Ovary (tissue), 3 donors: ENCODE measurements around the gene GABRB3.

Experiments
- EP300 ChIP-seq: sonication (generic); formaldehyde crosslinking; IDR thresholded peaks from one replicate; pipeline ENCODE4 v1.6.1; 2017; ENCODE audit warnings: antibody characterized with exemption
- TF ChIP-seq, protein P1 (sequence below), 3 donors: fragments of 450-650 bp in 2 of 3; fragments of 200-600 bp in 1 of 3; IDR thresholded peaks; one replicate each; pipeline versions ENCODE4 v1.5.1 to v1.8.0; 2016 to 2022; ENCODE audit warnings: antibody characterized with exemption in 3 of 3, mild to moderate bottlenecking in 1 of 3
- donor health status: DM: no; HTN: no; CAD: no.

DNA sequence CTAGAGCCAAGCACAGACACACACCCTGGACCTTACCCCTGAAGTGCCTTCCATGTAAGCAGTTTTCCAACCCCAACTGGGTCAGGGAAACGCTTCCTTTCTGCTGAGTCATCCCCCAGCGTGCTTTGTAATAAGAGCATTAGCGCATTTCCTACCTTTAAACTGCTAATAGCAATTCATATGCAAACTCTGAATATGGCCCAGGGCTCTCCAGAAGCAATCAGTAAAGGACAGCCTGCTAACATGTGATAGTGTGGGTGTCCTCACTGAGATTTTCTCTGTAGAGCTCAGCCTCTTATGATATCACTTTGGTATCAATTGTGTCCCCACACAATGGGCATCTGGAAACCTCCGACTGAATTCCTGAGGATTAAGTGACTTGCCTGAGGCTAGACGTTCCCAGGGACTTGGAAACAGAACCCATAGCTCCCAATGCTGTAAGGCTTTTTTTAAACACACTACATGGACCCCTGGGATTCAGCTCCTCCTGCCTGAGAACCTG lies 5.6 kb downstream of the GABRB3 start:
- TF ChIP-seq, protein P1, sequence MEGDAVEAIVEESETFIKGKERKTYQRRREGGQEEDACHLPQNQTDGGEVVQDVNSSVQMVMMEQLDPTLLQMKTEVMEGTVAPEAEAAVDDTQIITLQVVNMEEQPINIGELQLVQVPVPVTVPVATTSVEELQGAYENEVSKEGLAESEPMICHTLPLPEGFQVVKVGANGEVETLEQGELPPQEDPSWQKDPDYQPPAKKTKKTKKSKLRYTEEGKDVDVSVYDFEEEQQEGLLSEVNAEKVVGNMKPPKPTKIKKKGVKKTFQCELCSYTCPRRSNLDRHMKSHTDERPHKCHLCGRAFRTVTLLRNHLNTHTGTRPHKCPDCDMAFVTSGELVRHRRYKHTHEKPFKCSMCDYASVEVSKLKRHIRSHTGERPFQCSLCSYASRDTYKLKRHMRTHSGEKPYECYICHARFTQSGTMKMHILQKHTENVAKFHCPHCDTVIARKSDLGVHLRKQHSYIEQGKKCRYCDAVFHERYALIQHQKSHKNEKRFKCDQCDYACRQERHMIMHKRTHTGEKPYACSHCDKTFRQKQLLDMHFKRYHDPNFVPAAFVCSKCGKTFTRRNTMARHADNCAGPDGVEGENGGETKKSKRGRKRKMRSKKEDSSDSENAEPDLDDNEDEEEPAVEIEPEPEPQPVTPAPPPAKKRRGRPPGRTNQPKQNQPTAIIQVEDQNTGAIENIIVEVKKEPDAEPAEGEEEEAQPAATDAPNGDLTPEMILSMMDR (IDR thresholded peaks at IDR 0.05): no peak
- no peak for TF ChIP-seq EP300
